Loucy (cell line): ENCODE data around the gene MYNN.

Experiments
- H2AFZ ChIP-seq: fragments of 200-600 bp; sonication (generic); 2 replicates; pipeline ENCODE4 v1.6.0; 2016; ENCODE audit warnings: antibody characterized with exemption, mild to moderate bottlenecking, low read length, moderate library complexity
- H3F3A ChIP-seq: fragments of 200-600 bp; 2 replicates; pipeline ENCODE4 v1.6.0; 2016; ENCODE audit warnings: antibody characterized with exemption, low read depth, mild to moderate bottlenecking
- H3K27me3 ChIP-seq: fragments of 200-600 bp; sonication (generic); 2 replicates; pipeline ENCODE4 v1.6.1; 2014; ENCODE audit warnings: low read length, mild to moderate bottlenecking; ENCODE audit not compliant: insufficient read depth, poor library complexity, severe bottlenecking
- H3K36me3 ChIP-seq: fragments of 200-600 bp; sonication (generic); 2 replicates; pipeline ENCODE4 v1.6.1; 2016; ENCODE audit warnings: low read length; ENCODE audit not compliant: insufficient read depth
- H3K4me1 ChIP-seq: fragments of 200-600 bp; sonication (generic); 2 replicates; pipeline ENCODE4 v1.5.1; 2014; ENCODE audit warnings: low read length, mild to moderate bottlenecking; ENCODE audit not compliant: insufficient read depth, poor library complexity, severe bottlenecking
- H3K4me2 ChIP-seq: fragments of 200-600 bp; sonication (generic); 2 replicates; pipeline ENCODE4 v1.6.0; 2014; ENCODE audit warnings: antibody characterized with exemption, low read length, low read depth, mild to moderate bottlenecking; ENCODE audit not compliant: poor library complexity, severe bottlenecking
- H3K4me3 ChIP-seq: fragments of 200-600 bp; sonication (generic); 2 replicates; pipeline ENCODE4 v1.5.1; 2014; ENCODE audit warnings: low read length, mild to moderate bottlenecking, mixed read lengths; ENCODE audit not compliant: poor library complexity, severe bottlenecking
- H3K79me2 ChIP-seq: fragments of 200-600 bp; sonication (generic); 2 replicates; pipeline ENCODE4 v1.6.1; 2014; ENCODE audit warnings: low read length; ENCODE audit not compliant: insufficient read depth
- H3K9ac ChIP-seq: fragments of 200-600 bp; sonication (generic); 2 replicates; pipeline ENCODE4 v1.6.0; 2014; ENCODE audit warnings: mild to moderate bottlenecking, low read depth, low read length, moderate library complexity; ENCODE audit not compliant: poor library complexity, severe bottlenecking
- H3K9me2 ChIP-seq: fragments of 200-600 bp; sonication (generic); replicated peaks from 2 replicates; pipeline ENCODE4 v1.6.1; 2016; ENCODE audit warnings: low read depth, low read length, mixed read lengths
- H3K9me3 ChIP-seq: fragments of 200-600 bp; sonication (generic); 2 replicates; pipeline ENCODE4 v1.6.1; 2014; ENCODE audit warnings: mild to moderate bottlenecking, antibody characterized with exemption, low read length, low read depth; ENCODE audit not compliant: insufficient read depth
- H4K20me1 ChIP-seq: fragments of 200-600 bp; sonication (generic); 2 replicates; pipeline ENCODE4 v1.6.0; 2014; ENCODE audit warnings: antibody characterized with exemption, low read length, mild to moderate bottlenecking; ENCODE audit not compliant: insufficient read depth, poor library complexity, severe bottlenecking
- EZH2phosphoT487 ChIP-seq: fragments of 200-600 bp; IDR thresholded peaks from 2 replicates; pipeline ENCODE4 v1.6.1; 2018; ENCODE audit warnings: antibody characterized with exemption, mild to moderate bottlenecking, moderate library complexity, borderline replicate concordance
- TF ChIP-seq, protein P1 (sequence below): fragments of 200-600 bp; sonication (generic); conservative IDR thresholded peaks from 2 replicates; pipeline ENCODE4 v1.5.1; 2014; ENCODE audit warnings: mild to moderate bottlenecking, antibody characterized with exemption, low read length

Gene MYNN

GRCh38 chr3:169774186-169774585 lies 990 bp downstream of the MYNN start:
- Histone ChIP-seq H3K9me2 (no peaks in the 10 kb centered on the region), H3F3A (peaks cover 14% of the 10 kb centered on the region), H3K79me2 (peaks cover 51% of the 10 kb centered on the region), H3K9me3 (no peaks in the 10 kb centered on the region), H2AFZ (no peak overlapping the region), H3K4me2 (peak overlapping the region; percentile 80), H3K4me3 (peak overlapping the region; percentile 85), H3K4me1 (peaks cover 30% of the 10 kb centered on the region), H3K36me3 (peaks cover 4% of the 10 kb centered on the region; the same call in 1 of the 2 replicates), H3K9ac (peak overlapping the region; percentile 90), H4K20me1 (peaks cover 43% of the 10 kb centered on the region), H3K27me3 (no peaks in the 10 kb centered on the region)
- TF ChIP-seq, protein P1, sequence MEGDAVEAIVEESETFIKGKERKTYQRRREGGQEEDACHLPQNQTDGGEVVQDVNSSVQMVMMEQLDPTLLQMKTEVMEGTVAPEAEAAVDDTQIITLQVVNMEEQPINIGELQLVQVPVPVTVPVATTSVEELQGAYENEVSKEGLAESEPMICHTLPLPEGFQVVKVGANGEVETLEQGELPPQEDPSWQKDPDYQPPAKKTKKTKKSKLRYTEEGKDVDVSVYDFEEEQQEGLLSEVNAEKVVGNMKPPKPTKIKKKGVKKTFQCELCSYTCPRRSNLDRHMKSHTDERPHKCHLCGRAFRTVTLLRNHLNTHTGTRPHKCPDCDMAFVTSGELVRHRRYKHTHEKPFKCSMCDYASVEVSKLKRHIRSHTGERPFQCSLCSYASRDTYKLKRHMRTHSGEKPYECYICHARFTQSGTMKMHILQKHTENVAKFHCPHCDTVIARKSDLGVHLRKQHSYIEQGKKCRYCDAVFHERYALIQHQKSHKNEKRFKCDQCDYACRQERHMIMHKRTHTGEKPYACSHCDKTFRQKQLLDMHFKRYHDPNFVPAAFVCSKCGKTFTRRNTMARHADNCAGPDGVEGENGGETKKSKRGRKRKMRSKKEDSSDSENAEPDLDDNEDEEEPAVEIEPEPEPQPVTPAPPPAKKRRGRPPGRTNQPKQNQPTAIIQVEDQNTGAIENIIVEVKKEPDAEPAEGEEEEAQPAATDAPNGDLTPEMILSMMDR: no peak
- no peak for TF ChIP-seq EZH2phosphoT487

DNA sequence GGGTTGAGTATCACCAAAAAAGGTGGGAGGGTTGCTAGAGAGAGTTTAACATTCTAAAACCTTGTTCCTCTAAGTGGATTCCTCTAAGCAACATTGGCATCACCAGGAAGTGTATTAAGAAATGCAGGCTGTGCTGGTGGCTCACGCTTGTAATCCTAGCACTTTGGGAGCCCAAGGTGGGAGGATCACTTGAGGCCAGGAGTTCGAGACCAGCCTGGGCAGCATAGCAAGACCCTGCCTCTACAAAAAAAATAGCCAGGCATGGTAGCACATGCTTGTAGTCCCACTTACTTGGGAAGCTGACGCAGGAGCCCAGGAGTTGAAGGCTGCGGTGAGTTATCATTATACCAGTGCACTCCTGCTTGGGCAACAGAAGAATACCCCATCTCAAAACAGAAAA lies 4.6 kb downstream of the MYNN start:
- Histone ChIP-seq H3K4me3 (no peak overlapping the region), H3K36me3 (peaks cover 18% of the 10 kb centered on the region; the same call in 1 of the 2 replicates), H4K20me1 (peaks cover 70% of the 10 kb centered on the region), H3K4me2 (peak overlapping the region; percentile 80), H3K4me1 (peaks cover 50% of the 10 kb centered on the region), H3K9ac (no peak overlapping the region), H3K9me2 (no peaks in the 10 kb centered on the region), H3K9me3 (no peaks in the 10 kb centered on the region), H2AFZ (no peak overlapping the region), H3F3A (peaks cover 2% of the 10 kb centered on the region), H3K27me3 (no peaks in the 10 kb centered on the region), H3K79me2 (peaks cover 52% of the 10 kb centered on the region)
- no peak for TF ChIP-seq EZH2phosphoT487
- TF ChIP-seq, protein P1: no peak

- peaks cover 33% of the 10 kb centered on the region for H3K36me3 ChIP-seq
These were observed 7.5 kb downstream of the MYNN start for GRCh38 chr3:169780742-169781141.

More at GRCh38 chr3:169780742-169781141, 7.5 kb downstream of the MYNN start:
- no peak overlapping the region for H2AFZ ChIP-seq
- H3K9me3 ChIP-seq: no peaks in the 10 kb centered on the region
- H3K4me2 ChIP-seq: peak overlapping the region; percentile 38
- H3F3A ChIP-seq: no peaks in the 10 kb centered on the region
- TF ChIP-seq, protein P1: no peak
- no peak for TF ChIP-seq EZH2phosphoT487
- peaks cover 53% of the 10 kb centered on the region for H4K20me1 ChIP-seq
- no peak overlapping the region for H3K9ac ChIP-seq
- peaks cover 30% of the 10 kb centered on the region for H3K79me2 ChIP-seq
- no peaks in the 10 kb centered on the region for H3K9me2 ChIP-seq
- H3K4me3 ChIP-seq: peak overlapping the region; percentile 3
- H3K4me1 ChIP-seq: peaks cover 32% of the 10 kb centered on the region
- H3K27me3 ChIP-seq: no peaks in the 10 kb centered on the region
